ENCODE data around the gene EFTUD2.
A peak's percentile ranks its signal among the peaks of the same experiment; 100 is the strongest.

Gene EFTUD2

DNA sequence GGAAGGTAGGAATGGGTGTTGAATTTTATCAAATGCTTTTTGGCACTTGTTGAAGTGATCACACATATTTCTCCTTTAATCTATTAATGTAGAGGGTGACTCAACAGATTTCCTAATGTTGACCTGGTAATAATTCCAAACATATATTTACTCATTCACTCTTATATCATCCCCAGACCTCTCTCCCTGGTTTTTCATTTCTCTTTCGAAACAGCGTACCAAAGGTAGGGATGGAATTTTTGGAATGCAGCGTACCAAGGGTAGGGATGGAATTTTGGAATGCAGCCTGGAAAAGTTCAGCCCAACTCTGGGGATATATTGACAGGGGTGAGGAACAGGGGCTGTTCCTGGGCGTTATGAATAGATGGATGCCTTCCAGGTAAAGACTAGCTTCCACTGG lies 41.1 kb upstream of the EFTUD2 start:
- H3K27ac ChIP-seq: peak overlapping the region; percentile 25; the same call in 1 of the 2 replicates
- no peak for TF ChIP-seq ZFX (IDR thresholded peaks at IDR 0.05; ENCODE audit: borderline replicate concordance)
- TF ChIP-seq, protein P1, sequence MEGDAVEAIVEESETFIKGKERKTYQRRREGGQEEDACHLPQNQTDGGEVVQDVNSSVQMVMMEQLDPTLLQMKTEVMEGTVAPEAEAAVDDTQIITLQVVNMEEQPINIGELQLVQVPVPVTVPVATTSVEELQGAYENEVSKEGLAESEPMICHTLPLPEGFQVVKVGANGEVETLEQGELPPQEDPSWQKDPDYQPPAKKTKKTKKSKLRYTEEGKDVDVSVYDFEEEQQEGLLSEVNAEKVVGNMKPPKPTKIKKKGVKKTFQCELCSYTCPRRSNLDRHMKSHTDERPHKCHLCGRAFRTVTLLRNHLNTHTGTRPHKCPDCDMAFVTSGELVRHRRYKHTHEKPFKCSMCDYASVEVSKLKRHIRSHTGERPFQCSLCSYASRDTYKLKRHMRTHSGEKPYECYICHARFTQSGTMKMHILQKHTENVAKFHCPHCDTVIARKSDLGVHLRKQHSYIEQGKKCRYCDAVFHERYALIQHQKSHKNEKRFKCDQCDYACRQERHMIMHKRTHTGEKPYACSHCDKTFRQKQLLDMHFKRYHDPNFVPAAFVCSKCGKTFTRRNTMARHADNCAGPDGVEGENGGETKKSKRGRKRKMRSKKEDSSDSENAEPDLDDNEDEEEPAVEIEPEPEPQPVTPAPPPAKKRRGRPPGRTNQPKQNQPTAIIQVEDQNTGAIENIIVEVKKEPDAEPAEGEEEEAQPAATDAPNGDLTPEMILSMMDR (IDR thresholded peaks at IDR 0.05): no peak

DNA sequence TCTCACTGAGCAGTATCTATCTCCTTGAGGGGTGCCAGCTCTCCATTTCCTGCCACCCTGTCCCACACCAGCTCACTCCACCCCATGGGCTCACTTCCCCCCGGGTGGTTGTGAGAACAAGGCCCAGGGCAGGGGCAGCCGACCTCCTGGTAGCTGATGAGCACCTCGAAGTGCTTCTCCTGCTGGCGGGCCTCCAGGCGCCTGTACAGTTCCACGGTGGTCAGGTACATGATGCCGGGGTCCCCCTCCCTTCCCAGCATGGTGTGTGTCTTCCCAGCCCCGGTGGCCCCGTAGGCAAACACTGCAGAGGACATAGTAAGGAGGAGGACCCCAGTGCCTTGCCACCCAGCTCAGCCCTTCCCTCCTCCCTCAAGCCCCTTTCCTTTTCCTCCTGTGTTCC lies 35.9 kb upstream of the EFTUD2 start:
- TF ChIP-seq, protein P1 (IDR thresholded peaks at IDR 0.05): no peak
- no peak for TF ChIP-seq ZFX (IDR thresholded peaks at IDR 0.05; ENCODE audit: borderline replicate concordance)
- no peak overlapping the region for H3K27ac ChIP-seq

DNA sequence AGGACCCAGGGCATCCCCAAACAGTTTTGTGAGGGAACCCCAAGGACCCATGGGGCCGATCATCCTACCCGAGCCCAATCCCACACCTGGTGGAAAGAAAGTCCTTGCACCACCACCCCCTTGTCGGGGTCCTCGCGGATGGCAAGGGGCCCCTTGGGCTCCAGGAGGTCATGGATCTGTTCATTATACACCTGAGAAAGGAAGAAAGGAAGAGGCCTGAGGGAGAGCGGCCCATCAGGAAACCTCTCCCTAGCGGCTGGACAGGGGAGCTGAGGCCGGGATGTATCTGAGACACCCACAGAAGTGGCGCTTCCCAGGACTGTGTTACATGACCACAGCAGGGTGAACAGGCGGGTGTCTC lies 35.5 kb upstream of the EFTUD2 start:
- no peak overlapping the region for H3K27ac ChIP-seq
- TF ChIP-seq, protein P1 (IDR thresholded peaks at IDR 0.05): no peak
- TF ChIP-seq ZFX (IDR thresholded peaks at IDR 0.05; ENCODE audit: borderline replicate concordance): no peak

DNA sequence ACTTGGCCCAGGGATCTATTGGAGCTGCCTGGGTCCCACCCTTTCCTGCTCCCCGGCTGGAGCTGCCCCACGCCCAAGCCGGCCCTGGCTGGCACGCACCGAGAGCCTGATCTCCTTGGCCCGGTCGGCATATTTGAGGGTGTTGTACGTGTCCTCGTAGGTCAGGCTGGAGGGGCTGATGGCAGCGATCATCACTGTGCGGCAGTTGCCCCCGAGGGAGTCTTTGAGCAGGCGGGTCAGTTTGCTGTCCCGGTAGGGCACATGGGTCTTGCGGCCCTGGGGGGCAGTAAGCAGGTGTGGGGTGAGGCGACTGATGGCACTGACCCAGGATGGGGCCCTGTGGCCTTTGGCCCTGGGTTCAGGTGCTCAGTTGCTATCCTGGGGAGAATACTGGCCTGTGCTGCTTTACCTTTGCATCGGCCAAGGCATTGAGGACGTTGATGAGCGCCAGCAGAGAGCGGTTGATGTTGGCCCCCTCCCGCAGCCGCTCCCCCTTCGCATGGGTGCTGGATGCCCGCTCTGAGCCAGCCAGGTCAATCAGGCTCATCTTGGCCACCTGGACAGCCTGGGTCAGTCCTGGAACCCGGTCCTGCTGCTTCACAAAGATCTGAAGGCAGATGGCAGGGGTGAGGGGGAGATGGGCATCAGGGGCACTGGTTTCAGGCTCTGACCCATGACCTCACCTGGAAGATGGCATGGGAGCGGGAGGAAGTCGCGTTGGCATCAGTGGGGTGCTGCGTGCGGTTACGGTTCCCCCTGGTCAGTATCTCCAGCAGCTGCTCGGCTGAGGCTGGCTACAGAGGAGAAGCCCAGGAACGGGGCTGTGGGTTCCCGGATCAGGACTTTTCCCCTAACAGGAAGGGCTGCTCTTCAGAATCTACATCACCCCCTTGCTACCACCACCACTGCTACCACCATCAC lies 34.8 kb upstream of the EFTUD2 start:
- H3K27ac ChIP-seq: no peak overlapping the region

DNA sequence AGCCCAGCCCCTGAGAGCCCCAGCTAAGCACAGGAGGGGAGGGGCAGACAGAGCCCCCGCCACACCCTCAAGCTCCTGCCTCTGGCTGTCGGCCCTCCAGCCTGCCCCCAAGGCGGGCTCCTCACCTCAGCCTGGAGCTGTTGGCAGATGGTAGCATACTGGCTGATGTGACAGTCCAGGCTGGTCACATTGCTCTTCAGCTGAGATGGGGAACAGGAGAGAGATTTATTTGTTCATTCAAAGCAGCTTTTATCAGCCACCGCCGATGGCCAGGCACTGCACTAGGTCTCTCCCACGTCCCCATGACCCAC lies 33.5 kb upstream of the EFTUD2 start:
- no peak overlapping the region for H3K27ac ChIP-seq
- TF ChIP-seq, protein P1 (IDR thresholded peaks at IDR 0.05): no peak
- TF ChIP-seq ZFX (IDR thresholded peaks at IDR 0.05; ENCODE audit: borderline replicate concordance): no peak

More for the DNA sequence above, 34.8 kb upstream of the EFTUD2 start:
- no peak for TF ChIP-seq ZFX (IDR thresholded peaks at IDR 0.05; ENCODE audit: borderline replicate concordance)
- TF ChIP-seq, protein P1 (IDR thresholded peaks at IDR 0.05): no peak

DNA sequence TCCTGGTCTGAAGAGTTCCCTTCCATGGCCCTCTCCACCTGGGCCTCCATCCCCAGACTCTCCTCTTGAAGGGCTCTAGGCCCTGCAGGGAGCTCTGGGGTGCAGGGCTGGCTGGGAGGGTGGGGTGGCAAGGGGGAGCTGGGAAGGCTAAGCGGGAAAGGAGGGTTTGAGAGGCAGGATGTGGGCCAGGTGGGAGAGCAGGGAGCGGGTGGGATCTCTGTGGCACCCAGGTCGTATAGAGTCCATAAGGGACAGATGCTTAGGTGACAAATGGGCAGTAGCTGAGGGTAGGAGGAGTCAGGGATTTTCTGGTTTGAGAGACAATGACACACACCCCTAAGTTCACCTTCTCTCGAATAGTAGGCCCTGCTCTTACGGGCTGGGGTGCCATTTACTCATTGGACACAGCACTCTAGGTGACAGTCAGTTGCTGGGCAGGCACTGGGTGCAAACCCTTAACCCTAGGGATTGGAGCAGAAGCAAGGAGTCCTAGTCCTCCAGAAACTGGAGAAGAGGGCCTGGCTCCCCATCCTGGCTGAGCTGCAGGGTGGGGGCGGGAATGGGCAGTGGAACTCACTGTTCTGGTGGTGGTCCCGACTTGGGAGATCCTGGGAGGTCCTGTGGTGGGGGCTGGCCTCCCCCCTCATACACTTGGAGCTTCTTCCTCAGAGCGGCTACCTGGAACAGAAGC lies 33.0 kb upstream of the EFTUD2 start:
- H3K27ac ChIP-seq: no peak overlapping the region
- TF ChIP-seq, protein P1 (IDR thresholded peaks at IDR 0.05): no peak
- TF ChIP-seq ZFX (IDR thresholded peaks at IDR 0.05; ENCODE audit: borderline replicate concordance): no peak

DNA sequence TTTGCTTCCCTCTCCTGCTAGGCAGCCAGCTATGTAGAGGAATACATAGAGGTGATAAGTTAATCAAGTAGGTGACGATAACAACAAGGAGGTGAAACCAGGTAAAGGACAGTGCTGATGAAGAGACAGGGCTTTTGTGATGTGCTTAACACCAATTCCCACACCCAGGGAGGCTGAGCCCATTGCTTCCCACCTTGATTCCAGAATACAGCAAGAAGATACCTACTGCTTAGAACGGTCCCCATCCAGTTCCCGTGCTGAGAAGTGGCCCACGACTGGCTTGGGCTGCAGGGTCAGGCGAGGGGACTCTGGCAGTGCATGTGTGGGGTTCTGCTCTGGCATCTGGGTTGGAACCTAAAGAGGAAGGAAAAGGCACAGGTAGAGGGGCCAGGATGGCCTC lies 32.1 kb upstream of the EFTUD2 start:
- TF ChIP-seq ZFX (IDR thresholded peaks at IDR 0.05; ENCODE audit: borderline replicate concordance): no peak
- TF ChIP-seq, protein P1 (IDR thresholded peaks at IDR 0.05): no peak
- no peak overlapping the region for H3K27ac ChIP-seq

Data from 22Rv1 (cell line).